ENCODE data around the gene ZNF396.
A peak's percentile ranks its signal among the peaks of the same experiment; 100 is the strongest.

The ZNF396 gene

GRCh38 chr18:35334821-35335220 is 42.3 kb downstream of the ZNF396 start:
- peak; percentile 2 for DNase-seq
- no peak for TF ChIP-seq CTCF (IDR thresholded peaks at IDR 0.05; ENCODE audit: low read depth, low read length, missing control alignments)
- peaks cover 64% of the 10 kb centered on the region for H3K36me3 ChIP-seq (replicated peaks)
- in situ Hi-C loops (cut with HindIII; ENCODE audit: low pct_ligation_motif_present, low sequenced_read_pairs) = no loop called here
- H3K27me3 ChIP-seq (replicated peaks) = no peaks in the 10 kb centered on the region
- H3K27ac ChIP-seq = no peak overlapping the region
- no peak overlapping the region for H3K4me3 ChIP-seq (ENCODE audit: low read depth, low read length)

GRCh38 chr18:35334212-35334611 is 42.9 kb downstream of the ZNF396 start:
- H3K27me3 ChIP-seq (replicated peaks) = no peaks in the 10 kb centered on the region
- H3K4me3 ChIP-seq (ENCODE audit: low read depth, low read length) = no peak overlapping the region
- TF ChIP-seq CTCF (IDR thresholded peaks at IDR 0.05; ENCODE audit: low read depth, low read length, missing control alignments) = no peak
- DNase-seq = no peak
- H3K36me3 ChIP-seq (replicated peaks) = peaks cover 58% of the 10 kb centered on the region
- no peak overlapping the region for H3K27ac ChIP-seq
- in situ Hi-C loops (cut with HindIII; ENCODE audit: low pct_ligation_motif_present, low sequenced_read_pairs) = no loop called here

GRCh38 chr18:35331367-35332087 is 45.6 kb downstream of the ZNF396 start:
- Histone ChIP-seq H3K27ac (no peak overlapping the region), H3K4me3 (ENCODE audit: low read depth, low read length) (no peak overlapping the region), H3K27me3 (replicated peaks) (no peaks in the 10 kb centered on the region), H3K36me3 (replicated peaks) (peaks cover 34% of the 10 kb centered on the region)
- in situ Hi-C loops (cut with HindIII; ENCODE audit: low pct_ligation_motif_present, low sequenced_read_pairs) = no loop called here
- TF ChIP-seq CTCF (IDR thresholded peaks at IDR 0.05; ENCODE audit: low read depth, low read length, missing control alignments) = no peak
- no peak for DNase-seq

GRCh38 chr18:35328868-35329267 is 48.3 kb downstream of the ZNF396 start:
- Histone ChIP-seq H3K27me3 (replicated peaks) (no peaks in the 10 kb centered on the region), H3K36me3 (replicated peaks) (peaks cover 14% of the 10 kb centered on the region), H3K4me3 (ENCODE audit: low read depth, low read length) (no peak overlapping the region), H3K27ac (no peak overlapping the region)
- in situ Hi-C loops (cut with HindIII; ENCODE audit: low pct_ligation_motif_present, low sequenced_read_pairs) = no loop called here
- TF ChIP-seq CTCF (IDR thresholded peaks at IDR 0.05; ENCODE audit: low read depth, low read length, missing control alignments) = no peak
- DNase-seq = no peak

GRCh38 chr18:35326695-35327387 is 50.3 kb downstream of the ZNF396 start:
- H3K27ac ChIP-seq = no peak overlapping the region
- no peak overlapping the region for H3K4me3 ChIP-seq (ENCODE audit: low read depth, low read length)
- TF ChIP-seq CTCF (IDR thresholded peaks at IDR 0.05; ENCODE audit: low read depth, low read length, missing control alignments) = no peak
- in situ Hi-C loops (cut with HindIII; ENCODE audit: low pct_ligation_motif_present, low sequenced_read_pairs) = no loop called here
- peaks cover 3% of the 10 kb centered on the region for H3K36me3 ChIP-seq (replicated peaks)
- no peaks in the 10 kb centered on the region for H3K27me3 ChIP-seq (replicated peaks)
- no peak for DNase-seq
